Measurements from ENCODE around the gene CENPT. TPM values are rescaled to one million over a fixed set of nuclear protein-coding genes. Genes with fewer than 3 reads are reported as not detected.
A peak's percentile ranks its signal among the peaks of the same experiment; 100 is the strongest.

The CENPT gene
- total and polyA plus RNA-seq, 2 donors (not counting 3 experiments of a cell fraction or from before 2014, with no cell fraction given), result 60.3 to 61.3 TPM

DNA sequence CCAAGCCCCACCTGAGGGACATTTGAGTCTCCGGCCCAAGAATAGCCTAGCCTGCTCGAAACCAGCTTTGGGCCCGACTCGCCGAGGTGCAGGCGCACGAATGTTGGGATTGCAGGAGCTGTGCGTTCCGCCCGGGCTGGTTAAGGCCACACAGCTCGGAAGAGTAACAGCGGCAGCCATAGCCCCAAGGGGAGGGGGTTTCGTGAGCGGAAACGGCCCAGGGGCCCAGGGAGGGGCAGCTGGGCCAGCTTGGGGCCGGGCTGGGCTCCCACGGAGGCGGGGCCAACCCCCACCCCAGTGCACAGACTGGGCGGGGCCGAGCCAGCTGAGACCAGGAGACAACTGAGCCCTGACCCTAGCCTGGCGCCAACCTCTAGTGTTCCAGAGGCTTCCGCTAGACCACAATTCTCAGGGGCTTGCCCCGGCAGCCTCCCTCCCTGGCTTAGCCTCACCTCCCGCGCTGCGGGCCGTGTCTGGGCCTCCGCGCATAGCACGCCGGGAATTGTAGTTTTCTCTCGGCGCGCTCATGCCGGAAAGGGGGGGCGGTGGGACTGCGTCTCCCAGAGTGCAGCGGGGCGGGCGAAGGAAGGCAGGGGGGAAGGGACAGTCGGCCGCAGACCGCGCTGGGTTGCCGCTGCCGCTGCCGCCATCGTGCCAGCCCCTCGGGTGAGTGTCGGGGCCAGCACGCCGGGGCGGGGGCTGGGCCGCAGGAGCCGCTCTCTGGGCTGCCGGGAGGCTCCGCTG lies 1.0 kb downstream of the CENPT start, which contains the start of gene NUTF2:
Gene NUTF2 (plus strand): TSS at position 614 of the 744 bp plus-strand sequence. CDS start 18,198 bp downstream, outside the sequence.
- BruUV-seq (replicated peaks), result no TSS peak
- CTCF ChIA-PET, result interaction anchor here (0.8 to 4.6 kb wide), 8 partner anchors 13 to 178 kb away, joined by 3 to 32 read pairs (median 6); no protein-coding TSS in a partner anchor
- peak; percentile 87 for FAIRE-seq
- DNase-seq (ENCODE audit: low read depth, low spot score), result peak; percentile 93
- H3K9me3 ChIP-seq (replicated peaks; ENCODE audit: control insufficient read depth, insufficient read depth, low read length), result no peaks in the 10 kb centered on the region
- peak within 1 kb of the TSS; percentile 79 for H3K27ac ChIP-seq (ENCODE audit: insufficient read depth, low read depth, low read length)
- peaks cover 3% of the 10 kb centered on the region for H4K20me1 ChIP-seq (replicated peaks; ENCODE audit: control insufficient read depth, extremely low read depth, insufficient read depth, low read length)
- dilution Hi-C loops (cut with MboI; ENCODE audit: extremely low pct_ligation_motif_present, low sequenced_read_pairs) (no loop called here), intact Hi-C loops (cut with micrococcal nuclease) (loop anchor here (1.0 to 2.0 kb wide), 5 partner anchors 13 to 174 kb away; partner anchors contain the start of genes EDC4 and PSKH1)
- POLR2A ChIA-PET, result interaction anchor here (1.1 to 1.6 kb wide), 2 partner anchors 27 to 31 kb away, joined by 3 to 4 read pairs; partner anchors contain the start of gene EDC4
- TF ChIP-seq POLR2AphosphoS5 (IDR thresholded peaks at IDR 0.05; ENCODE audit: insufficient read depth, low read depth, low read length) (peak; percentile 88), MYC (IDR thresholded peaks at IDR 0.05; ENCODE audit: low read depth, low read length) (peak; percentile 85), EZH2 (IDR thresholded peaks at IDR 0.05; ENCODE audit: borderline replicate concordance, low read depth, low read length, severe bottlenecking) (no peak), POLR2A (IDR thresholded peaks at IDR 0.05; ENCODE audit: low read depth, low read length) (peak; percentile 76), FOS (IDR thresholded peaks at IDR 0.05; ENCODE audit: borderline replicate concordance, insufficient read depth, low read length) (no peak)
- TF ChIP-seq, protein P1, sequence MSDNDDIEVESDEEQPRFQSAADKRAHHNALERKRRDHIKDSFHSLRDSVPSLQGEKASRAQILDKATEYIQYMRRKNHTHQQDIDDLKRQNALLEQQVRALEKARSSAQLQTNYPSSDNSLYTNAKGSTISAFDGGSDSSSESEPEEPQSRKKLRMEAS (IDR thresholded peaks at IDR 0.05; ENCODE audit: insufficient read depth, insufficient read length), result peak; percentile 3
- H3K4me3 ChIP-seq (replicated peaks in 1 of 3; ENCODE audit: insufficient read depth in 1 of 3, low read depth in 1 of 3, low read length in 3 of 3), result peak within 1 kb of the TSS; percentile 71 to 81 (median 74)
- peak within 1 kb of the TSS; percentile 93 for H3K9ac ChIP-seq (replicated peaks; ENCODE audit: extremely low read depth, insufficient read depth, low read length)
- peak within 1 kb of the TSS; percentile 79 for H3K4me2 ChIP-seq (ENCODE audit: insufficient read depth, low read length)
- H3K9me1 ChIP-seq (replicated peaks; ENCODE audit: control insufficient read depth, extremely low read depth, insufficient read depth, low read length), result no peaks in the 10 kb centered on the region
- peaks cover 64% of the 10 kb centered on the region for H3K79me2 ChIP-seq (ENCODE audit: control insufficient read depth, insufficient read depth, low read length)
- peak within 1 kb of the TSS; percentile 74 for H2AFZ ChIP-seq (ENCODE audit: low read depth, low read length)
- peaks cover 32% of the 10 kb centered on the region for H3K4me1 ChIP-seq (ENCODE audit: control insufficient read depth, extremely low read depth, insufficient read depth, low read length)
- H3K27me3 ChIP-seq (ENCODE audit: control insufficient read depth in 2 of 2, insufficient read depth in 2 of 2, low read length in 2 of 2), result no peaks in the 10 kb centered on the region
- peaks cover 0 to 3% of the 10 kb centered on the region in 2 experiments for H3K36me3 ChIP-seq (ENCODE audit: control insufficient read depth in 2 of 2, extremely low read depth in 1 of 2, insufficient read depth in 2 of 2, low read length in 2 of 2)
